MV-4-11 (cell line): ENCODE measurements around the gene SURF2.
"Not testable (repeated sequence)": the region's sequence is repeated elsewhere in the genome, so short reads cannot be mapped to it uniquely, and the experiment has no call there.

Source experiments
- DNase-seq: peaks from one replicate; lab custom pipeline; 2025; lab: John Stamatoyannopoulos, UW

Gene SURF2

GRCh38 chr9:133356391-133357091, at the start of gene SURF2, which contains the start of gene SURF1:
Gene SURF2, plus strand, starts transcription at chr9:133356550. Its CDS starts 43 bp downstream, at chr9:133356593.
Gene SURF1, minus strand, starts transcription at chr9:133356487. Its CDS starts 34 bp downstream, at chr9:133356453.
- peak; percentile 70 for DNase-seq

GRCh38 chr9:133307301-133307700, 49.0 kb upstream of the SURF2 start:
- DNase-seq, result no peak

- no peak for DNase-seq
These were observed 46.7 kb upstream of the SURF2 start for GRCh38 chr9:133309608-133310007.

GRCh38 chr9:133315997-133316396, 40.4 kb upstream of the SURF2 start:
- no peak for DNase-seq

GRCh38 chr9:133317551-133317950, 38.8 kb upstream of the SURF2 start:
- not testable (repeated sequence) for DNase-seq

- no peak for DNase-seq
These were observed 35.9 kb upstream of the SURF2 start for GRCh38 chr9:133320421-133320881.

GRCh38 chr9:133321411-133321935, 34.9 kb upstream of the SURF2 start:
- DNase-seq, result no peak

GRCh38 chr9:133322701-133323100, 33.6 kb upstream of the SURF2 start:
- no peak for DNase-seq

- DNase-seq, result no peak
These were observed 33.1 kb upstream of the SURF2 start for GRCh38 chr9:133323211-133323610.

- DNase-seq, result no peak
These were observed 32.2 kb upstream of the SURF2 start for GRCh38 chr9:133323991-133324703.

GRCh38 chr9:133327021-133327420, 29.3 kb upstream of the SURF2 start:
- not testable (repeated sequence) for DNase-seq

GRCh38 chr9:133327834-133328484, 28.4 kb upstream of the SURF2 start:
- DNase-seq, result no peak

GRCh38 chr9:133329306-133330156, 26.8 kb upstream of the SURF2 start:
- DNase-seq, result not testable (repeated sequence)

GRCh38 chr9:133331221-133331620, 25.1 kb upstream of the SURF2 start:
- DNase-seq, result no peak

- no peak for DNase-seq
These were observed 24.5 kb upstream of the SURF2 start for GRCh38 chr9:133331641-133332380.

- no peak for DNase-seq
These were observed 24.0 kb upstream of the SURF2 start for GRCh38 chr9:133332381-133332730.

- no peak for DNase-seq
These were observed 23.3 kb upstream of the SURF2 start for GRCh38 chr9:133333011-133333410.

- DNase-seq, result no peak
These were observed 22.8 kb upstream of the SURF2 start for GRCh38 chr9:133333566-133333965.

GRCh38 chr9:133334161-133334560, 22.2 kb upstream of the SURF2 start:
- no peak for DNase-seq

GRCh38 chr9:133334888-133335287, 21.5 kb upstream of the SURF2 start:
- peak; percentile 9 for DNase-seq
